ENCODE measurements around the gene UXS1.

UXS1 gene

GRCh38 chr2:106108351-106108750, 85.8 kb downstream of the UXS1 start:
- DNase-seq (ENCODE audit: low read depth) = no peak

GRCh38 chr2:106107509-106108131, 86.5 kb downstream of the UXS1 start:
- no peak for DNase-seq (ENCODE audit: low read depth)

GRCh38 chr2:106106622-106107508, 87.2 kb downstream of the UXS1 start:
- no peak for DNase-seq (ENCODE audit: low read depth)

- DNase-seq (ENCODE audit: low read depth) = no peak
Measured at GRCh38 chr2:106105151-106105922, 88.8 kb downstream of the UXS1 start.

GRCh38 chr2:106104332-106105062, 89.6 kb downstream of the UXS1 start:
- DNase-seq (ENCODE audit: low read depth) = peak; percentile 56

- no peak for DNase-seq (ENCODE audit: low read depth)
Measured at GRCh38 chr2:106099691-106100090, 94.4 kb downstream of the UXS1 start.

- DNase-seq (ENCODE audit: low read depth) = no peak
Measured at GRCh38 chr2:106098664-106099063, 95.4 kb downstream of the UXS1 start.

GRCh38 chr2:106098081-106098480, 96.0 kb downstream of the UXS1 start:
- no peak for DNase-seq (ENCODE audit: low read depth)

- no peak for DNase-seq (ENCODE audit: low read depth)
Measured at GRCh38 chr2:106097038-106098000, 96.8 kb downstream of the UXS1 start.

- no peak for DNase-seq (ENCODE audit: low read depth)
Measured at GRCh38 chr2:106096299-106097037, 97.6 kb downstream of the UXS1 start.

- DNase-seq (ENCODE audit: low read depth) = peak; percentile 66
Measured at GRCh38 chr2:106095478-106096298, 98.4 kb downstream of the UXS1 start.

GRCh38 chr2:106094131-106094841, 99.8 kb downstream of the UXS1 start:
- no peak for DNase-seq (ENCODE audit: low read depth)

- no peak for DNase-seq (ENCODE audit: low read depth)
Measured at GRCh38 chr2:106090916-106091618, 103.0 kb downstream of the UXS1 start.

GRCh38 chr2:106089611-106090010, 104.5 kb downstream of the UXS1 start:
- DNase-seq (ENCODE audit: low read depth) = no peak

- DNase-seq (ENCODE audit: low read depth) = no peak
Measured at GRCh38 chr2:106085181-106085940, 108.7 kb downstream of the UXS1 start.

GRCh38 chr2:106080959-106081358, 113.1 kb downstream of the UXS1 start:
- no peak for DNase-seq (ENCODE audit: low read depth)

GRCh38 chr2:106078096-106078495, 116.0 kb downstream of the UXS1 start:
- no peak for DNase-seq (ENCODE audit: low read depth)
